Fibroblast of skin of right quadriceps (primary cell): Measurements from ENCODE around the gene MOB3B.
"Not testable (repeated sequence)": the region's sequence is repeated elsewhere in the genome, so short reads cannot be mapped to it uniquely, and the experiment has no call there.

ENCODE experiments used
- DNase-seq: peaks from one replicate; pipeline ENCODE4 v3.0.0-alpha.2; 2013

MOB3B gene

GRCh38 chr9:27473111-27473529, 56.5 kb downstream of the MOB3B start:
- DNase-seq, result peak; percentile 61

- DNase-seq, result no peak
Measured at GRCh38 chr9:27472195-27472594, 57.4 kb downstream of the MOB3B start.

- peak; percentile 13 for DNase-seq
Measured at GRCh38 chr9:27471789-27472188, 57.8 kb downstream of the MOB3B start.

GRCh38 chr9:27471366-27471765, 58.2 kb downstream of the MOB3B start:
- DNase-seq, result no peak

- no peak for DNase-seq
Measured at GRCh38 chr9:27470291-27470856, 59.2 kb downstream of the MOB3B start.

- DNase-seq, result no peak
Measured at GRCh38 chr9:27469550-27469949, 60.1 kb downstream of the MOB3B start.

GRCh38 chr9:27468462-27469110, 61.0 kb downstream of the MOB3B start:
- DNase-seq, result no peak

GRCh38 chr9:27468000-27468399, 61.6 kb downstream of the MOB3B start:
- no peak for DNase-seq

GRCh38 chr9:27467486-27467885, 62.1 kb downstream of the MOB3B start:
- no peak for DNase-seq

- not testable (repeated sequence) for DNase-seq
Measured at GRCh38 chr9:27466516-27466915, 63.1 kb downstream of the MOB3B start.

GRCh38 chr9:27464950-27465349, 64.7 kb downstream of the MOB3B start:
- DNase-seq, result not testable (repeated sequence)

GRCh38 chr9:27462846-27463245, 66.8 kb downstream of the MOB3B start:
- DNase-seq, result no peak

GRCh38 chr9:27462434-27462833, 67.2 kb downstream of the MOB3B start:
- DNase-seq, result no peak

- DNase-seq, result peak; percentile 40
Measured at GRCh38 chr9:27460226-27461023, 69.2 kb downstream of the MOB3B start.

GRCh38 chr9:27457445-27457844, 72.2 kb downstream of the MOB3B start:
- no peak for DNase-seq

GRCh38 chr9:27453860-27454553, 75.6 kb downstream of the MOB3B start:
- DNase-seq, result no peak

GRCh38 chr9:27451207-27451797, 78.3 kb downstream of the MOB3B start:
- no peak for DNase-seq

- DNase-seq, result no peak
Measured at GRCh38 chr9:27450752-27451151, 78.9 kb downstream of the MOB3B start.

GRCh38 chr9:27448356-27448755, 81.3 kb downstream of the MOB3B start:
- not testable (repeated sequence) for DNase-seq

GRCh38 chr9:27447031-27447683, 82.5 kb downstream of the MOB3B start:
- no peak for DNase-seq

- no peak for DNase-seq
Measured at GRCh38 chr9:27445688-27446087, 83.9 kb downstream of the MOB3B start.

- DNase-seq, result no peak
Measured at GRCh38 chr9:27445057-27445595, 84.5 kb downstream of the MOB3B start.
